Tibial nerve (tissue), 4 donors: ENCODE results near the gene PRKCE.

Experiments
- EP300 ChIP-seq, 2 donors: sonication (generic); formaldehyde crosslinking; IDR thresholded peaks; one replicate each; pipeline ENCODE4 v1.6.1; 2017; ENCODE audit warnings: antibody characterized with exemption in 2 of 2, mild to moderate bottlenecking in 1 of 2
- POLR2A ChIP-seq, 2 donors: fragments of 450-650 bp; IDR thresholded peaks; one replicate each; pipeline ENCODE4 v1.6.1; 2017; ENCODE audit warnings: antibody characterized with exemption in 2 of 2, mild to moderate bottlenecking in 2 of 2, moderate library complexity in 2 of 2
- TF ChIP-seq, protein P1 (sequence below), 5 experiments: fragments of 200-600 bp in 3 of 5; fragments of 450-650 bp in 2 of 5; sonication (generic) in 3 of 5; IDR thresholded peaks; one replicate each; pipeline ENCODE4 v1.5.1; 2016 to 2019; ENCODE audit warnings: antibody characterized with exemption in 5 of 5, mild to moderate bottlenecking in 3 of 5, moderate library complexity in 2 of 5

DNA sequence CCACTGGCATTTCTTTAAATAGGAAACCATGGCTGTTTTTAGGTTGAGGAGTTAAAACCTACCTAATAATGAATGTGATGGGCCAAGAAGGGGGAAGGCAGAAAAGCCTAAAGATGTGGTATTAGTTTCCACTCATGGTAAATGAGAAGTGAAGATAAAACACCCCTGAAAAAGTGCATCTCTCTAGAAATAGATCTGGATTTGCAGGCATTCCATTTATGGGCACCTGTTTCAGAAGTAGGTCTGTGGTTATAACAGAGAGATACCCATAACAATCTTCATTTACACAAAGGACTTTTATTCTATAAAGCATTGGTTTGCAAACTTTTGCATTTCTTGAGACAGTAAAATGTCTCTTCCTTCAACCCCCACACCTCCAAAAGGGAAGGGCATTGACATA is 62.1 kb downstream of the PRKCE start:
- TF ChIP-seq POLR2A (IDR thresholded peaks at IDR 0.05) (no peak), EP300 (IDR thresholded peaks at IDR 0.05) (no peak)
- TF ChIP-seq, protein P1, sequence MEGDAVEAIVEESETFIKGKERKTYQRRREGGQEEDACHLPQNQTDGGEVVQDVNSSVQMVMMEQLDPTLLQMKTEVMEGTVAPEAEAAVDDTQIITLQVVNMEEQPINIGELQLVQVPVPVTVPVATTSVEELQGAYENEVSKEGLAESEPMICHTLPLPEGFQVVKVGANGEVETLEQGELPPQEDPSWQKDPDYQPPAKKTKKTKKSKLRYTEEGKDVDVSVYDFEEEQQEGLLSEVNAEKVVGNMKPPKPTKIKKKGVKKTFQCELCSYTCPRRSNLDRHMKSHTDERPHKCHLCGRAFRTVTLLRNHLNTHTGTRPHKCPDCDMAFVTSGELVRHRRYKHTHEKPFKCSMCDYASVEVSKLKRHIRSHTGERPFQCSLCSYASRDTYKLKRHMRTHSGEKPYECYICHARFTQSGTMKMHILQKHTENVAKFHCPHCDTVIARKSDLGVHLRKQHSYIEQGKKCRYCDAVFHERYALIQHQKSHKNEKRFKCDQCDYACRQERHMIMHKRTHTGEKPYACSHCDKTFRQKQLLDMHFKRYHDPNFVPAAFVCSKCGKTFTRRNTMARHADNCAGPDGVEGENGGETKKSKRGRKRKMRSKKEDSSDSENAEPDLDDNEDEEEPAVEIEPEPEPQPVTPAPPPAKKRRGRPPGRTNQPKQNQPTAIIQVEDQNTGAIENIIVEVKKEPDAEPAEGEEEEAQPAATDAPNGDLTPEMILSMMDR (IDR thresholded peaks at IDR 0.05): no peak
